HG03558 (cell line): Measurements from ENCODE around the gene IGLL5.

Experiments
- ATAC-seq: cut with Tn5 transposase; IDR thresholded peaks from one replicate; pipeline ENCODE4 v1.9.1; 2021; ENCODE audit warnings: moderate number of reproducible peaks; ENCODE audit not compliant: unreplicated experiment; ENCODE audit errors: extremely low read depth

Gene IGLL5

GRCh38 chr22:22935056-22935545 is 47.5 kb downstream of the IGLL5 start:
- ATAC-seq: no peak

- peak; percentile 66 for ATAC-seq
Measured at GRCh38 chr22:22935546-22936157, 48.0 kb downstream of the IGLL5 start.

- ATAC-seq: no peak
Measured at GRCh38 chr22:22936180-22936914, 48.7 kb downstream of the IGLL5 start.

- ATAC-seq: no peak
Measured at GRCh38 chr22:22936915-22937656, 49.5 kb downstream of the IGLL5 start.

GRCh38 chr22:22937894-22938480 is 50.4 kb downstream of the IGLL5 start:
- no peak for ATAC-seq

GRCh38 chr22:22938672-22939587 is 51.3 kb downstream of the IGLL5 start:
- no peak for ATAC-seq

- ATAC-seq: no peak
Measured at GRCh38 chr22:22939588-22940368, 52.2 kb downstream of the IGLL5 start.

GRCh38 chr22:22940961-22941605 is 53.5 kb downstream of the IGLL5 start:
- ATAC-seq: no peak

GRCh38 chr22:22941831-22942510 is 54.4 kb downstream of the IGLL5 start:
- no peak for ATAC-seq

- ATAC-seq: no peak
Measured at GRCh38 chr22:22942511-22943329, 55.1 kb downstream of the IGLL5 start.

GRCh38 chr22:22943521-22944267 is 56.1 kb downstream of the IGLL5 start:
- ATAC-seq: no peak

- ATAC-seq: no peak
Measured at GRCh38 chr22:22944268-22944985, 56.8 kb downstream of the IGLL5 start.

GRCh38 chr22:22945195-22945594 is 57.6 kb downstream of the IGLL5 start:
- ATAC-seq: no peak
